Mesendoderm (in vitro differentiated cells): ENCODE data around the gene MOCS3.

Source experiments
- DNase-seq: peaks from one replicate; pipeline ENCODE4 v3.0.0; 2013
- H2AK5ac ChIP-seq: 2 replicates; pipeline ENCODE4 v1.6.1; 2013; ENCODE audit warnings: low read length, inconsistent platforms
- H2BK120ac ChIP-seq: 2 replicates; pipeline ENCODE4 v1.6.1; 2013; ENCODE audit warnings: low read depth, mild to moderate bottlenecking, low read length, moderate library complexity, mixed read lengths
- H2BK15ac ChIP-seq: replicated peaks from 2 replicates; pipeline ENCODE4 v1.6.1; 2013; ENCODE audit warnings: low read depth, mild to moderate bottlenecking, moderate library complexity
- H2BK5ac ChIP-seq: 2 replicates; pipeline ENCODE4 v1.6.1; 2013; ENCODE audit warnings: low read length, inconsistent platforms
- H3K18ac ChIP-seq: 2 replicates; pipeline ENCODE4 v1.6.1; 2013; ENCODE audit warnings: mild to moderate bottlenecking, low read length, mixed read lengths
- H3K23ac ChIP-seq: one replicate; pipeline ENCODE4 v1.6.1; 2013; ENCODE audit warnings: low read length
- H3K27ac ChIP-seq: 2 replicates; pipeline ENCODE4 v1.5.1; 2013; ENCODE audit warnings: low read depth, mild to moderate bottlenecking, inconsistent platforms, low read length, moderate library complexity
- H3K27me3 ChIP-seq: 2 replicates; pipeline ENCODE4 v1.6.1; 2013; ENCODE audit warnings: low read length, control low read depth, mild to moderate bottlenecking, inconsistent platforms; ENCODE audit not compliant: insufficient read depth, poor library complexity
- H3K36me3 ChIP-seq: 2 replicates; pipeline ENCODE4 v1.6.1; 2013; ENCODE audit warnings: low read length, inconsistent platforms; ENCODE audit not compliant: control insufficient read depth, insufficient read depth
- H3K4ac ChIP-seq: one replicate; pipeline ENCODE4 v1.6.1; 2013; ENCODE audit warnings: low read depth, mild to moderate bottlenecking, low read length, moderate library complexity
- H3K4me1 ChIP-seq: 2 replicates; pipeline ENCODE4 v1.6.1; 2013; ENCODE audit warnings: low read depth, low read length, inconsistent platforms; ENCODE audit not compliant: control insufficient read depth
- H3K4me2 ChIP-seq: 2 replicates; pipeline ENCODE4 v1.6.1; 2013; ENCODE audit warnings: low read length
- H3K4me3 ChIP-seq: 2 replicates; pipeline ENCODE4 v1.5.1; 2013; ENCODE audit warnings: mild to moderate bottlenecking, low read length
- H3K56ac ChIP-seq: one replicate; pipeline ENCODE4 v1.6.1; 2013; ENCODE audit warnings: low read length
- H3K79me1 ChIP-seq: 2 replicates; pipeline ENCODE4 v1.6.1; 2013; ENCODE audit warnings: low read length, inconsistent platforms
- H3K79me2 ChIP-seq: 2 replicates; pipeline ENCODE4 v1.6.1; 2013; ENCODE audit warnings: mild to moderate bottlenecking, low read length; ENCODE audit not compliant: control insufficient read depth, insufficient read depth
- H3K9ac ChIP-seq: 2 replicates; pipeline ENCODE4 v1.6.1; 2013; ENCODE audit warnings: low read length, inconsistent platforms
- H4K5ac ChIP-seq: one replicate; pipeline ENCODE4 v1.6.1; 2013; ENCODE audit warnings: low read length
- H4K8ac ChIP-seq: one replicate; pipeline ENCODE4 v1.6.1; 2013; ENCODE audit warnings: low read depth, mild to moderate bottlenecking, control low read depth, low read length, moderate library complexity
- WGBS: extraction: QIAGEN DNeasy Blood & Tissue Kit; methylation state at CpG from one replicate; pipeline ENCODE4 v1.1.7; 2013; ENCODE audit warnings: low lambda C conversion rate, missing lambda C conversion rate; ENCODE audit not compliant: insufficient coverage; ENCODE audit errors: extremely low coverage; 5-methylcytosine and 5-hydroxymethylcytosine counted together

The MOCS3 gene

GRCh38 chr20:50957798-50958614, 612 bp upstream of the MOCS3 start, which contains the start of gene DPM1:
DPM1 (minus strand) TSS chr20:50958532; CDS start chr20:50958523, 9 bp downstream.
- DNase-seq, result peak; percentile 93
- no peak within 1 kb of the TSS for H2AK5ac ChIP-seq
- WGBS, result no CpG with 5 or more reads among the region's 52 CpGs

DNA sequence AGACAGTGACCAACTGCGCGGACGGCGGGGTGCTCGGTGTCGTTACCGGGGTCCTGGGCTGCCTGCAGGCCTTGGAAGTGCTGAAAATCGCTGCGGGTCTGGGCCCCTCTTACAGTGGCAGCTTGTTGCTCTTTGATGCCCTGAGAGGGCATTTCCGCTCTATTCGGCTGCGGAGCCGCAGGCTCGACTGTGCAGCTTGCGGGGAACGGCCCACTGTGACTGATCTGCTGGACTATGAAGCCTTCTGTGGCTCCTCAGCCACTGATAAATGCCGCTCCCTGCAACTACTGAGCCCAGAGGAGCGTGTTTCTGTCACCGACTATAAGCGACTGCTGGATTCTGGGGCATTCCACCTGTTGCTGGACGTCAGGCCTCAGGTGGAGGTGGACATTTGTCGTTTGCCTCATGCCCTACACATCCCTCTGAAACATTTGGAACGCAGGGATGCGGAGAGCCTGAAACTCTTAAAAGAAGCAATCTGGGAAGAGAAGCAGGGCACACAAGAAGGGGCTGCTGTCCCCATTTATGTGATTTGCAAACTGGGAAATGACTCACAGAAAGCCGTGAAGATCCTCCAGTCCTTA, 1.0 kb downstream of the MOCS3 start:
- Histone ChIP-seq H3K79me1 (peaks cover 18% of the 10 kb centered on the region), H3K4me3 (no peak overlapping the region), H2AK5ac (no peak overlapping the region), H3K4me1 (peaks cover 5% of the 10 kb centered on the region), H3K23ac (no peak overlapping the region), H3K56ac (peak overlapping the region; percentile 95), H3K36me3 (no peaks in the 10 kb centered on the region), H4K5ac (no peak overlapping the region), H3K4me2 (peak overlapping the region; percentile 94), H3K27me3 (no peaks in the 10 kb centered on the region), H3K79me2 (peaks cover 39% of the 10 kb centered on the region), H3K27ac (no peak overlapping the region), H3K4ac (no peak overlapping the region), H3K18ac (no peak overlapping the region), H3K9ac (peak overlapping the region; percentile 75), H2BK5ac (no peak overlapping the region), H2BK120ac (no peak overlapping the region), H4K8ac (no peak overlapping the region), H2BK15ac (no peak overlapping the region)
- no CpG with 5 or more reads among the region's 25 CpGs for WGBS
- DNase-seq, result no peak

More at GRCh38 chr20:50957798-50958614, 612 bp upstream of the MOCS3 start, which contains the start of gene DPM1:
- Histone ChIP-seq H2BK5ac (peak within 1 kb of the TSS; percentile 56), H2BK120ac (no peak within 1 kb of the TSS), H3K4me3 (peak within 1 kb of the TSS; percentile 97), H3K23ac (peak within 1 kb of the TSS; percentile 30), H2BK15ac (no peak within 1 kb of the TSS), H3K36me3 (no peaks in the 10 kb centered on the region), H3K4me1 (peaks cover 5% of the 10 kb centered on the region), H4K8ac (no peak within 1 kb of the TSS), H3K4ac (peak within 1 kb of the TSS; percentile 92), H3K27ac (no peak within 1 kb of the TSS), H4K5ac (no peak within 1 kb of the TSS), H3K79me1 (peaks cover 21% of the 10 kb centered on the region), H3K4me2 (peak within 1 kb of the TSS; percentile 94), H3K27me3 (no peaks in the 10 kb centered on the region), H3K79me2 (peaks cover 44% of the 10 kb centered on the region), H3K56ac (peak within 1 kb of the TSS; percentile 95), H3K18ac (no peak within 1 kb of the TSS), H3K9ac (peak within 1 kb of the TSS; percentile 83)

DNA sequence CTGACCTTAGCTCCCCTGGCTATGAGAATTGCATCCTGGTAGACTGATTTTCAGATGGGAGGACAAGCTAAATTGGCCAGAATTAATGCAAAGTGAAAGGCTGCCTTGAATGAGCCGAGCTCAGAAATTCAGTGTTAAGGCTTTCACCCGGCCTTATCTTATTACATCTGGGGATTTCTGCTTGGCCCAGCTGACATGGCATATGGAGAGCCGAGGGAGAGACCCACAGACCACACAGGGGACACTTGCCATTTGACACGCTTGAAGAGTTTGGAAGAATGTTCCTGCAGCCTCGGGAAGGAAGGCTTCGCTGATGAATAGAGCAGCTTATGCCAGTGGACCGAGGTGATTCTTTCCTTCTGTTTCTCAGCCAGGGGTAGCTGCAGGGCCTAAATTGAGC, 9.0 kb downstream of the MOCS3 start:
- Histone ChIP-seq H3K4ac (no peak overlapping the region), H3K4me2 (no peak overlapping the region), H2AK5ac (no peak overlapping the region), H4K5ac (no peak overlapping the region), H3K79me2 (no peaks in the 10 kb centered on the region), H3K79me1 (no peaks in the 10 kb centered on the region), H2BK120ac (no peak overlapping the region), H3K9ac (no peak overlapping the region), H3K36me3 (no peaks in the 10 kb centered on the region), H4K8ac (no peak overlapping the region), H3K23ac (no peak overlapping the region), H3K27ac (no peak overlapping the region), H3K27me3 (no peaks in the 10 kb centered on the region), H3K4me1 (no peaks in the 10 kb centered on the region), H3K56ac (no peak overlapping the region), H3K18ac (no peak overlapping the region), H3K4me3 (no peak overlapping the region), H2BK5ac (no peak overlapping the region), H2BK15ac (no peak overlapping the region)
- DNase-seq, result no peak
- no CpG with 5 or more reads among the region's 7 CpGs for WGBS

DNA sequence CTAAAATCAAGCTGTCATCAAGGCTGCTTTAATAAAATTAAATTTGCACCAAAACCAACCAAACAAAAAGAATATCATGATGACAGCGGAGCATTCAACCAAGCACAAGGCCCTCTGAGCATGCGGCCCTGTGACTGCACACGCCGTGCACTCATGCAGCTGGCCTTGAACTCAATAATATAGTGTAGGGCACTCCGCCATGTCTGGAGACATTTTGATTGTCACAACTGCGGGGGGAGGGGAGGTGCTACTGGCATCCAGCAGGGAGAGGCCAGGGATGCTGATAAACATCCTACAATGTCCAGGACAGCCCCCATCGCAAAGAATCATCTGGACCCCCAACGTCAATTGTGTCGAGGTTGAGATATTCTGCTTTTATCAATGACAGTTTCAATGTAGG, 9.7 kb downstream of the MOCS3 start:
- no peaks in the 10 kb centered on the region for H3K79me1 ChIP-seq
- H3K4me1 ChIP-seq, result no peaks in the 10 kb centered on the region
- WGBS, result no CpG with 5 or more reads among the region's 9 CpGs
- H3K36me3 ChIP-seq, result no peaks in the 10 kb centered on the region
- no peak overlapping the region for H3K4ac ChIP-seq
- H3K79me2 ChIP-seq, result no peaks in the 10 kb centered on the region
- H2AK5ac ChIP-seq, result no peak overlapping the region
- no peak overlapping the region for H4K8ac ChIP-seq
- no peaks in the 10 kb centered on the region for H3K27me3 ChIP-seq
- H3K9ac ChIP-seq, result no peak overlapping the region
- no peak overlapping the region for H3K56ac ChIP-seq
- no peak overlapping the region for H2BK5ac ChIP-seq
- no peak overlapping the region for H3K18ac ChIP-seq
- no peak overlapping the region for H2BK120ac ChIP-seq
- H4K5ac ChIP-seq, result no peak overlapping the region
- H3K4me2 ChIP-seq, result no peak overlapping the region
- H2BK15ac ChIP-seq, result no peak overlapping the region
- no peak overlapping the region for H3K4me3 ChIP-seq
- no peak overlapping the region for H3K23ac ChIP-seq
- DNase-seq, result no peak
- H3K27ac ChIP-seq, result no peak overlapping the region

DNA sequence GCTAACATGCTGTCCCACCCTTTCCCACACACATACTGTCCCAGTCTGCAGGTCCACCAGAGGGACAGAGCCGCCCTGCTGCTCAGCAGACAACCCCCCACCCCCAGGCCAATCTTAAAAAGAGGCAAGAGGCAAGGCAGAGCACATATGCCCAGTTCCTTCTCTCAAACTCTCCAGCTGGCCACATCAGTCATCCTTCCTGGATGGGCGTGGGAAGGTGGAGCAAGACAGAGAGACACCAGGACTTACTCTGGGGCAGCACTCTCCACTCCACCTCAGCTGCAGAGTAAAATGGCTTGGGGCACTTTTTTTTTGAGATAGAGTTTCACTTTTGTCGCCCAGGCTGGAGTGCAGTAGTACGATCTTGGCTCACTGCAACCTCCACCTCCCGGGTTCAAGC, 10.8 kb downstream of the MOCS3 start:
- no peaks in the 10 kb centered on the region for H3K79me1 ChIP-seq
- H3K4ac ChIP-seq, result no peak overlapping the region
- H3K79me2 ChIP-seq, result no peaks in the 10 kb centered on the region

More for the DNA sequence above, 10.8 kb downstream of the MOCS3 start:
- Histone ChIP-seq H4K5ac (no peak overlapping the region), H2AK5ac (no peak overlapping the region), H4K8ac (no peak overlapping the region), H3K4me1 (no peaks in the 10 kb centered on the region), H3K23ac (no peak overlapping the region), H2BK120ac (no peak overlapping the region), H3K4me3 (no peak overlapping the region), H2BK15ac (no peak overlapping the region), H3K56ac (no peak overlapping the region), H3K9ac (no peak overlapping the region), H3K36me3 (no peaks in the 10 kb centered on the region), H3K4me2 (no peak overlapping the region), H3K27me3 (no peaks in the 10 kb centered on the region), H2BK5ac (no peak overlapping the region), H3K27ac (no peak overlapping the region), H3K18ac (no peak overlapping the region)
- DNase-seq, result no peak
- no CpG with 5 or more reads among the region's 5 CpGs for whole genome bisulfite sequencing
